Endothelial cell of umbilical vein (primary cell): ENCODE results near the gene FUT8. TPM values are rescaled to one million over a fixed set of nuclear protein-coding genes. Genes with fewer than 3 reads are reported as not detected.

ENCODE experiments used
- BruUV-seq: library from RNA; stranded (reverse); fragments of 400-500 nt; replicated peaks from 2 replicates; lab custom pipeline; 2021; lab: Mats Ljungman, UMichigan
- CTCF ChIA-PET: fragments of 300-600, 350-600 bp; sonication (Branson Sonifier 250); formaldehyde crosslinking; loops from one replicate; lab custom pipeline; 2021; ENCODE audit warnings: antibody characterized with exemption, inconsistent platforms; lab: Charles Lee
- POLR2A ChIA-PET: fragments of 300-600, 350-600 bp; sonication (Branson Sonifier 250); formaldehyde crosslinking; loops from one replicate; lab custom pipeline; 2021; ENCODE audit warnings: antibody characterized with exemption, inconsistent platforms; lab: Charles Lee
- DNase-seq: peaks from one replicate; pipeline ENCODE4 v3.0.0-alpha.2; 2011; ENCODE audit warnings: low read depth, low spot score
- FAIRE-seq: peaks from 2 replicates; lab custom pipeline; 2011; peaks lifted over from hg19 to GRCh38; lab: Jason Lieb, UNC
- H2AFZ ChIP-seq: 2 replicates; pipeline ENCODE4 v1.6.0; 2012; ENCODE audit warnings: low read depth, low read length, control low read depth, inconsistent platforms
- H3K27ac ChIP-seq: 2 replicates; pipeline ENCODE4 v1.5.1; 2011; ENCODE audit warnings: low read depth, mild to moderate bottlenecking, control low read depth, low read length, moderate library complexity; ENCODE audit not compliant: insufficient read depth
- H3K27me3 ChIP-seq, 2 experiments: 2 replicates each; pipeline versions ENCODE4 v1.6.0 to v1.6.1; 2011; ENCODE audit warnings: low read length in 2 of 2, mixed read lengths in 1 of 2; ENCODE audit not compliant: control insufficient read depth in 2 of 2, insufficient read depth in 2 of 2
- H3K36me3 ChIP-seq, 2 experiments: 2 replicates in 1 of 2; 3 replicates in 1 of 2; pipeline ENCODE4 v1.5.1; 2011; ENCODE audit warnings: low read length in 2 of 2, mild to moderate bottlenecking in 1 of 2, moderate library complexity in 1 of 2; ENCODE audit not compliant: control insufficient read depth in 2 of 2, insufficient read depth in 2 of 2; ENCODE audit errors: extremely low read depth in 1 of 2
- H3K4me1 ChIP-seq: 3 replicates; pipeline ENCODE4 v1.5.1; 2011; ENCODE audit warnings: mild to moderate bottlenecking, low read length; ENCODE audit not compliant: control insufficient read depth, insufficient read depth; ENCODE audit errors: extremely low read depth
- H3K4me2 ChIP-seq: 2 replicates; pipeline ENCODE4 v1.6.1; 2011; ENCODE audit warnings: low read length, control low read depth, mixed read lengths; ENCODE audit not compliant: insufficient read depth
- H3K4me3 ChIP-seq, 3 experiments: fragments of 200-600 bp in 1 of 3; sonication (generic), shearing (Covaris generic) in 1 of 3; replicated peaks in 1 of 3; 2 replicates each; pipeline ENCODE4 v1.5.1; 2011 to 2016; ENCODE audit warnings: control low read depth in 3 of 3, low read length in 3 of 3, mild to moderate bottlenecking in 2 of 3, inconsistent platforms in 1 of 3, low read depth in 1 of 3, moderate library complexity in 1 of 3; ENCODE audit not compliant: insufficient read depth in 1 of 3
- H3K79me2 ChIP-seq: 2 replicates; pipeline ENCODE4 v1.6.0; 2012; ENCODE audit warnings: low read length, inconsistent platforms; ENCODE audit not compliant: control insufficient read depth, insufficient read depth
- H3K9ac ChIP-seq: replicated peaks from 2 replicates; pipeline ENCODE3; 2011; ENCODE audit warnings: low read length, control low read depth; ENCODE audit not compliant: insufficient read depth; ENCODE audit errors: extremely low read depth
- H3K9me1 ChIP-seq: replicated peaks from 3 replicates; pipeline ENCODE4 v1.6.0; 2011; ENCODE audit warnings: mild to moderate bottlenecking, low read length; ENCODE audit not compliant: control insufficient read depth, insufficient read depth; ENCODE audit errors: extremely low read depth
- H3K9me3 ChIP-seq: replicated peaks from 2 replicates; pipeline ENCODE4 v1.5.1; 2012; ENCODE audit warnings: low read length, inconsistent platforms; ENCODE audit not compliant: control insufficient read depth, insufficient read depth
- H4K20me1 ChIP-seq: replicated peaks from 2 replicates; pipeline ENCODE3; 2011; ENCODE audit warnings: mild to moderate bottlenecking, low read length; ENCODE audit not compliant: control insufficient read depth, insufficient read depth; ENCODE audit errors: extremely low read depth
- EZH2 ChIP-seq: IDR thresholded peaks from 2 replicates; pipeline ENCODE4 v1.6.1; 2012; ENCODE audit warnings: borderline replicate concordance, low read depth, mild to moderate bottlenecking, moderate library complexity, low read length, inconsistent platforms; ENCODE audit not compliant: severe bottlenecking
- FOS ChIP-seq: IDR thresholded peaks from 2 replicates; pipeline ENCODE4 v1.6.1; 2011; ENCODE audit warnings: mild to moderate bottlenecking, low read length, moderate library complexity, borderline replicate concordance; ENCODE audit not compliant: insufficient read depth
- GATA2 ChIP-seq: IDR thresholded peaks from 2 replicates; pipeline ENCODE4 v1.7.0; 2011; ENCODE audit warnings: low read depth, mild to moderate bottlenecking, moderate library complexity, mixed read lengths, low read length; ENCODE audit not compliant: insufficient read length, insufficient read depth
- JUN ChIP-seq: IDR thresholded peaks from 2 replicates; pipeline ENCODE4 v1.6.1; 2011; ENCODE audit warnings: borderline replicate concordance, low read depth; ENCODE audit not compliant: insufficient read length, insufficient read depth
- MYC ChIP-seq: IDR thresholded peaks from one replicate; pipeline ENCODE4 v1.6.1; 2011; ENCODE audit warnings: mild to moderate bottlenecking, low read depth, low read length
- POLR2A ChIP-seq: IDR thresholded peaks from 2 replicates; pipeline ENCODE4 v1.6.1; 2012; ENCODE audit warnings: low read depth, mild to moderate bottlenecking, control low read depth, low read length
- POLR2AphosphoS5 ChIP-seq: IDR thresholded peaks from 2 replicates; pipeline ENCODE4 v1.6.1; 2012; ENCODE audit warnings: low read depth, mild to moderate bottlenecking, control low read depth, low read length, moderate library complexity; ENCODE audit not compliant: insufficient read depth
- dilution Hi-C: fragments of 300-500 bp; cut with MboI; formaldehyde crosslinking; loops from one replicate; pipeline ENCODE4 v1.15.0; 2019; ENCODE audit warnings: low sequenced_read_pairs; ENCODE audit not compliant: extremely low pct_ligation_motif_present
- intact Hi-C: fragments of 100-400 bp; cut with micrococcal nuclease; formaldehyde crosslinking; loops from one replicate; pipeline ENCODE4 v1.10.0; 2022
- polyA plus RNA-seq, 4 experiments: library from polyadenylated mRNA; depleted of rRNA in 3 of 4; stranded (reverse) in 3 of 4; unstranded in 1 of 4; fragments of >200 nt; gene quantifications; 2 replicates each; pipeline versions ENCODE4 v1.2.1 to v1.2.3, GENCODE V29; 2011 to 2012; ENCODE audit warnings: missing spikeins in 1 of 4
- total RNA-seq: library from RNA; stranded (reverse); gene quantifications from 2 replicates; pipeline ENCODE4 v1.2.3, GENCODE V29; 2021
- TF ChIP-seq, protein P1 (sequence below): IDR thresholded peaks from 2 replicates; pipeline ENCODE4 v1.6.1; 2011; ENCODE audit not compliant: insufficient read depth, insufficient read length
- TF ChIP-seq, protein P2 (sequence below), 2 donors: IDR thresholded peaks; 1 replicate in 1 of 2; 2 replicates in 1 of 2; pipeline ENCODE4 v1.5.1; 2011; ENCODE audit warnings: low read length in 2 of 2, mild to moderate bottlenecking in 2 of 2, moderate library complexity in 2 of 2, control low read depth in 1 of 2, inconsistent platforms in 1 of 2, low read depth in 1 of 2; ENCODE audit not compliant: insufficient read depth in 1 of 2; ENCODE audit errors: extremely low read depth in 1 of 2

FUT8 gene
- total and polyA plus RNA-seq, 2 donors (not counting 3 experiments of a cell fraction or from before 2014, with no cell fraction given), result 16.7 to 38.8 TPM

GRCh38 chr14:65486863-65487262, 74.3 kb downstream of the FUT8 start:
- peaks cover 17% of the 10 kb centered on the region for H3K79me2 ChIP-seq
- no peaks in the 10 kb centered on the region for H3K27me3 ChIP-seq
- H4K20me1 ChIP-seq, result no peaks in the 10 kb centered on the region
- no peak overlapping the region for H3K27ac ChIP-seq
- no TSS peak for BruUV-seq
- dilution Hi-C loops (no loop called here), intact Hi-C loops (no loop called here)
- H3K36me3 ChIP-seq, result no peaks in the 10 kb centered on the region
- ChIA-PET CTCF (interaction anchor here (0.7 to 3.3 kb wide), 6 partner anchors 10 to 338 kb away, joined by 3 to 18 read pairs (median 4); partner anchors contain the start of gene FUT8), POLR2A (no interaction called here)
- no peaks in the 10 kb centered on the region for H3K9me1 ChIP-seq
- no peaks in the 10 kb centered on the region for H3K4me1 ChIP-seq
- no peaks in the 10 kb centered on the region for H3K9me3 ChIP-seq
- FAIRE-seq, result no peak
- TF ChIP-seq, protein P1, sequence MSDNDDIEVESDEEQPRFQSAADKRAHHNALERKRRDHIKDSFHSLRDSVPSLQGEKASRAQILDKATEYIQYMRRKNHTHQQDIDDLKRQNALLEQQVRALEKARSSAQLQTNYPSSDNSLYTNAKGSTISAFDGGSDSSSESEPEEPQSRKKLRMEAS, result no peak
- TF ChIP-seq MYC (no peak), FOS (no peak), EZH2 (no peak), GATA2 (no peak), POLR2A (no peak), JUN (no peak), POLR2AphosphoS5 (no peak)
- TF ChIP-seq, protein P2, sequence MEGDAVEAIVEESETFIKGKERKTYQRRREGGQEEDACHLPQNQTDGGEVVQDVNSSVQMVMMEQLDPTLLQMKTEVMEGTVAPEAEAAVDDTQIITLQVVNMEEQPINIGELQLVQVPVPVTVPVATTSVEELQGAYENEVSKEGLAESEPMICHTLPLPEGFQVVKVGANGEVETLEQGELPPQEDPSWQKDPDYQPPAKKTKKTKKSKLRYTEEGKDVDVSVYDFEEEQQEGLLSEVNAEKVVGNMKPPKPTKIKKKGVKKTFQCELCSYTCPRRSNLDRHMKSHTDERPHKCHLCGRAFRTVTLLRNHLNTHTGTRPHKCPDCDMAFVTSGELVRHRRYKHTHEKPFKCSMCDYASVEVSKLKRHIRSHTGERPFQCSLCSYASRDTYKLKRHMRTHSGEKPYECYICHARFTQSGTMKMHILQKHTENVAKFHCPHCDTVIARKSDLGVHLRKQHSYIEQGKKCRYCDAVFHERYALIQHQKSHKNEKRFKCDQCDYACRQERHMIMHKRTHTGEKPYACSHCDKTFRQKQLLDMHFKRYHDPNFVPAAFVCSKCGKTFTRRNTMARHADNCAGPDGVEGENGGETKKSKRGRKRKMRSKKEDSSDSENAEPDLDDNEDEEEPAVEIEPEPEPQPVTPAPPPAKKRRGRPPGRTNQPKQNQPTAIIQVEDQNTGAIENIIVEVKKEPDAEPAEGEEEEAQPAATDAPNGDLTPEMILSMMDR (IDR thresholded peaks at IDR 0.05; ENCODE audit: extremely low read depth in 1 of 2, insufficient read depth in 1 of 2, low read depth in 1 of 2, low read length in 2 of 2), result no peak
- H2AFZ ChIP-seq, result no peak overlapping the region
- DNase-seq, result no peak
- H3K4me2 ChIP-seq, result no peak overlapping the region
- no peak overlapping the region for H3K4me3 ChIP-seq
- no peak overlapping the region for H3K9ac ChIP-seq
